ENCODE measurements around the gene VEPH1. TPM values are rescaled to one million over a fixed set of nuclear protein-coding genes. Genes with fewer than 3 reads are reported as not detected.

The VEPH1 gene
- total RNA-seq, 2 donors from 2014 or later = not detected

- Mint-ChIP-seq H3K27me3 (peaks cover 14 to 16% of the 10 kb centered on the region in 2 donors), H3K36me3 (no peaks in the 10 kb centered on the region), H3K9me3 (no peaks in the 10 kb centered on the region), H3K4me1 (ENCODE audit: low read depth in 2 of 2) (peaks cover 0 to under 1% of the 10 kb centered on the region in 2 donors), H3K4me3 (no peak overlapping the region), H3K27ac (no peak overlapping the region)
- no peak for DNase-seq (ENCODE audit: low spot score)
- ATAC-seq = no peak
Observed at GRCh38 chr3:157233923-157234322, 269.3 kb downstream of the VEPH1 start.

GRCh38 chr3:157232141-157232540 lies 271.1 kb downstream of the VEPH1 start:
- ATAC-seq = no peak
- no peaks in the 10 kb centered on the region for H3K4me1 Mint-ChIP-seq (ENCODE audit: low read depth in 2 of 2)
- H3K27me3 Mint-ChIP-seq = peaks cover 11 to 16% of the 10 kb centered on the region in 2 donors
- no peaks in the 10 kb centered on the region for H3K9me3 Mint-ChIP-seq
- no peak for DNase-seq (ENCODE audit: low spot score)
- H3K36me3 Mint-ChIP-seq = no peaks in the 10 kb centered on the region
- no peak overlapping the region for H3K27ac Mint-ChIP-seq
- no peak overlapping the region for H3K4me3 Mint-ChIP-seq

- H3K27me3 Mint-ChIP-seq = peaks cover 11 to 16% of the 10 kb centered on the region in 2 donors
- H3K9me3 Mint-ChIP-seq = no peaks in the 10 kb centered on the region
- DNase-seq (ENCODE audit: low spot score) = no peak
- H3K27ac Mint-ChIP-seq = no peak overlapping the region
- H3K4me1 Mint-ChIP-seq (ENCODE audit: low read depth in 2 of 2) = peaks cover 2 to 5% of the 10 kb centered on the region in 2 donors
- no peak overlapping the region for H3K4me3 Mint-ChIP-seq
- H3K36me3 Mint-ChIP-seq = no peaks in the 10 kb centered on the region
- no peak for ATAC-seq
Observed at GRCh38 chr3:157231071-157231470, 272.1 kb downstream of the VEPH1 start.

- Mint-ChIP-seq H3K4me1 (ENCODE audit: low read depth in 2 of 2) (peaks cover 7 to 16% of the 10 kb centered on the region in 2 donors), H3K27me3 (no peaks in the 10 kb centered on the region), H3K36me3 (no peaks in the 10 kb centered on the region), H3K9me3 (no peaks in the 10 kb centered on the region), H3K4me3 (peak overlapping the region; percentile 40), H3K27ac (peak overlapping the region; percentile 36 to 80)
- DNase-seq (ENCODE audit: low spot score) (no peak), ATAC-seq (peak; percentile 75 to 80)
Observed at GRCh38 chr3:157226173-157226847, 276.9 kb downstream of the VEPH1 start.

- Mint-ChIP-seq H3K36me3 (no peaks in the 10 kb centered on the region), H3K27me3 (no peaks in the 10 kb centered on the region), H3K4me3 (no peak overlapping the region), H3K9me3 (no peaks in the 10 kb centered on the region), H3K4me1 (ENCODE audit: low read depth in 2 of 2) (peaks cover 7 to 16% of the 10 kb centered on the region in 2 donors), H3K27ac (no peak overlapping the region)
- no peak for ATAC-seq
- DNase-seq (ENCODE audit: low spot score) = no peak
Observed at GRCh38 chr3:157225001-157225400, 278.2 kb downstream of the VEPH1 start.

GRCh38 chr3:157220883-157221282 lies 282.3 kb downstream of the VEPH1 start:
- ATAC-seq (no peak), DNase-seq (ENCODE audit: low spot score) (no peak)
- H3K9me3 Mint-ChIP-seq = no peaks in the 10 kb centered on the region
- no peak overlapping the region for H3K27ac Mint-ChIP-seq
- H3K4me1 Mint-ChIP-seq (ENCODE audit: low read depth in 2 of 2) = peaks cover 3 to 9% of the 10 kb centered on the region in 2 donors
- H3K36me3 Mint-ChIP-seq = no peaks in the 10 kb centered on the region
- no peaks in the 10 kb centered on the region for H3K27me3 Mint-ChIP-seq
- no peak overlapping the region for H3K4me3 Mint-ChIP-seq

- H3K9me3 Mint-ChIP-seq = no peaks in the 10 kb centered on the region
- no peak overlapping the region for H3K4me3 Mint-ChIP-seq
- H3K27ac Mint-ChIP-seq = no peak overlapping the region
- no peaks in the 10 kb centered on the region for H3K36me3 Mint-ChIP-seq
- H3K4me1 Mint-ChIP-seq (ENCODE audit: low read depth in 2 of 2) = peaks cover 0 to 3% of the 10 kb centered on the region in 2 donors
- no peak for ATAC-seq
- DNase-seq (ENCODE audit: low spot score) = no peak
- no peaks in the 10 kb centered on the region for H3K27me3 Mint-ChIP-seq
Observed at GRCh38 chr3:157220211-157220610, 283.0 kb downstream of the VEPH1 start.

GRCh38 chr3:157219215-157219614 lies 284.0 kb downstream of the VEPH1 start:
- ATAC-seq (no peak), DNase-seq (ENCODE audit: low spot score) (no peak)
- no peaks in the 10 kb centered on the region for H3K9me3 Mint-ChIP-seq
- H3K4me3 Mint-ChIP-seq = no peak overlapping the region
- no peaks in the 10 kb centered on the region for H3K4me1 Mint-ChIP-seq (ENCODE audit: low read depth in 2 of 2)
- H3K27ac Mint-ChIP-seq = no peak overlapping the region
- no peaks in the 10 kb centered on the region for H3K36me3 Mint-ChIP-seq
- no peaks in the 10 kb centered on the region for H3K27me3 Mint-ChIP-seq

Other genes with a start within 250 kb of the VEPH1 start
- gene PTX3, start 66.6 kb downstream of the VEPH1 start, total RNA-seq = not detected

All from natural killer cell treated with Interleukin-12 subunit alpha and Interleukin-12 subunit beta and Interleukin-15 and Interleukin-18, amount 100 ng/mL, for 72 hours (primary cell).